Activated T-cell treated with anti-CD3 and anti-CD28 coated beads for 4 hours (primary cell): ENCODE data around the gene SMARCA2.

Source experiments
- DNase-seq: peaks from one replicate; pipeline ENCODE4 v3.0.0-alpha.2; 2020

SMARCA2 gene

DNA sequence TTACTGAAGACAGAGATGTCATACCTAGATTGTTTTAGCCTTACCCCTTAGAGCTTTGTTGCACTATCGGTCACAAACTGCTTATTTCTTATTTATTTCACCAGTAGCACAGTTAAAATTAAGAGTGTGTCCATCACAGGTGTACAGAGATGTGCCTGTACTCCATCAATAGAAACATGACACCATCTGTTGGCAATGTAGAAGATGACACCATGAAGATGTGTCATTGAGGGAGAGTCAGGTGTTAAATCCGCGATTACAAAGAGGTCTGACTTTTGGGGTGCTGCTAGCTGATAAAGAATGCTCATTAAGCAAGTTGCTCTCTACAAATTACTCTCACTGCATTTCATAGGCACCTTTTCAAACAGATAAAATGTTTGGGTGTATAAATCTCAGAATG, 164.4 kb downstream of the SMARCA2 start:
- no peak for DNase-seq

- DNase-seq = no peak
Measured at GRCh38 chr9:2180154-2180553, 165.0 kb downstream of the SMARCA2 start.

DNA sequence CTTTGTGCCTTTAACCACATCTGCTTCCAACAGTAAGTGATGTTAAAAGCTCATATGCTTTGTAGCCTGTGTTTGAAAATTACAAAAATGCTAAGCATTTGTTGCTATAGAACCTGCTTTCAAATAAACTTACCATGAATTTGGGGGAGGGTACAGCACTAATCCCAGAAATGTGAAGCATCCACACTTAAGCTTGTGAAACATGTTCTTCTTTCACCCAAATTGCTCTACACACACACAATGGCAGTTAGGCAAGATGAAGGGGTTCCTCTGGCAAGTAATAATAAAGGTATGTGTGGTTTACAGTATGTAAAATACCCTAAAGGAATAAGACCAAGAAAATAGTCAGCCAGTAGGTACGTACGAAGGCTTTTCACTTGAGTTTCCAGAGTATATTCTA, 165.6 kb downstream of the SMARCA2 start:
- DNase-seq = no peak

DNA sequence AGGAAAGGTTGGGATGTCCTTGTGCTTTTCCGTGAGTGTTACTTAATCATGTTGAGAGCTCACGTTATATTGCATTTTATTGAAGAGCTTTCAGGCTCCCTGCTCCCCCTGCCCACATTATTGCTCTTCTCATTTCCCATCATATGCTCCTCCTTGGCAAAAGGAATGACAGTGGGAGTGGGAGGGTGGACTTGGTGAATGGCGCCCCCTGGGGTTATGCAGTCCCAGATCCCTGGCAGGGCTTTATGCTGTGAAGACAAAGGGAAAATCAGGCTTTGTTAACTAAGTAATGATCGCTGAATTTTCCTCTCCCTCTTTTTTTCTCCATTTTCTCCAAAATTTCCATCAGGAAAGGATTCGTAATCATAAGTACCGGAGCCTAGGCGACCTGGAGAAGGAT, 166.6 kb downstream of the SMARCA2 start:
- no peak for DNase-seq

- DNase-seq = no peak
Measured at GRCh38 chr9:2190939-2191608, 175.9 kb downstream of the SMARCA2 start.

DNA sequence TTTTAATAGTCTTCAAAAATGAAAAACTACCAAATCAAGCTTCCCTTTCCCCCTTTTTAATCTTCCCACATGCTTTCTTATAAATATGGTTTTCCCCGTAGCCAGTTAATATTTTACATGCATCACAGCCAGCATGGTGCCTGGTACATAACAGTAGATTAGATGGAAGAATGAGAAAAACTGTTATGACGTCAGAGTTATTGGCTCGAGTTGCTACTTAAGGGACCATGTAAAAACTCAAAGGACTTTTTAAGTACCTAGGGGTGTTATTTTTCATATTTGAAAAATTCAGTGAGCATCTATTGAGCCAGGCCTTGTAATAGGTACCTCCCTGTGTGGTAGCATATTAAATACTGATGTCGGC, 176.4 kb downstream of the SMARCA2 start:
- no peak for DNase-seq

- DNase-seq = no peak
Measured at GRCh38 chr9:2192356-2192979, 177.3 kb downstream of the SMARCA2 start.

- DNase-seq = no peak
Measured at GRCh38 chr9:2193552-2193951, 178.4 kb downstream of the SMARCA2 start.

- DNase-seq = no peak
Measured at GRCh38 chr9:2195211-2195610, 180.1 kb downstream of the SMARCA2 start.

GRCh38 chr9:2196757-2197156, 181.6 kb downstream of the SMARCA2 start:
- no peak for DNase-seq

GRCh38 chr9:2198956-2199635, 183.9 kb downstream of the SMARCA2 start:
- no peak for DNase-seq

DNA sequence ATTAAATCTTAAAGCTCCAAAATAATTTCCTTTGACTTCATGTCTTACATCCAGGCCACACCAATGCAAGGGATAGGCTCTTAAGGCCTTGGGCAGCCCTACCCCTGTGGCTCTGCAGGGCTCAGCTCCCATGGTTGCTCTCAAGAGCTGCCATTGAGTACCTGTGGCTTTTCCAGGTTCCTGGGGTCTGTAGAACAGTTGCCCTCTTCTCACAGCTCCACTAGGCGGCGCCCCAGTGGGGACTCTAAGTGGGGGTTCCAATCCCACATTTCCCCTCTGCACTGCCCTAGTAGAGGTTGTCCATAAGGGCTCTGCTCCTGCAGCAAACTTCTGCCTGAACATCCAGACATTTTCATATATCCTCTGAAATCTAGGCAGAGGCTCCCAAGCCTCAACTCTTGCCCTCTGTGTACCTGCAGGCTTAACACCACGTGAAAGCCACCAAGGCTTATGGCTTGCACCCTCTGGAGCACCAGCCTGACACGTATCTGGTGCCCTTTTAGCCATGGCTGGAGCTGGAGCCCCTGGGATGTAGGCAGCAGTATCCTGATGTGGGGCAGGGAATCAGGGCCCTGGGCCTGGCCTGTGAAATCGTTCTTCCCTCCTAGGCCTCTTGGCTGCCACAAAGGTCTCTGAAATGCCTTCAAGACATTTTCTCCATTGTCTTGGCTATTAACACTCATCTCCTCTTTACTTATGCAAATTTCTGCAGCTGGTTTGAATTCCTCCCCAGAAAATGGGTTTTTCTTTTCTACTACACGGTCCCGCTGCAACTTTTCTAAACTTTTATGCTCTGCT, 185.1 kb downstream of the SMARCA2 start:
- no peak for DNase-seq

- DNase-seq = no peak
Measured at GRCh38 chr9:2208465-2208864, 193.3 kb downstream of the SMARCA2 start.

DNA sequence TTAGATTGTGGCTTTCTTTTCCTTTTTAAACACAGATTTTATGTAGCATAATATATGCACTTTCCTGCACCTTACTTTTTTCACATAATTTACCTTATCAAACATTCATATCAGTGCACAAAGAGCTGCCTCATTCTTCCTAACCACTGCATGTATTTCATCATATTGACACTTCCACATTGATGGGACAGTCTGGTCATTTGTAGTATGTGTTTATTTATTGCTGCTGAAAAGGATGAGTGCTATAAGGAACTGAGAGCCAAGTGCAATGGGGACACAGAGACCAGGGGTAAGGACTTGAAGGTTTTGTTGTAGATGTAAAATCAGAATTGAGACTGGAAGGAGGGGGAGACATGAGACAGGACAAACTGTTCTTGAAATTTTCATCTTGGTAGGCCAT, 193.8 kb downstream of the SMARCA2 start:
- no peak for DNase-seq

GRCh38 chr9:2209400-2209799, 194.3 kb downstream of the SMARCA2 start:
- no peak for DNase-seq

DNA sequence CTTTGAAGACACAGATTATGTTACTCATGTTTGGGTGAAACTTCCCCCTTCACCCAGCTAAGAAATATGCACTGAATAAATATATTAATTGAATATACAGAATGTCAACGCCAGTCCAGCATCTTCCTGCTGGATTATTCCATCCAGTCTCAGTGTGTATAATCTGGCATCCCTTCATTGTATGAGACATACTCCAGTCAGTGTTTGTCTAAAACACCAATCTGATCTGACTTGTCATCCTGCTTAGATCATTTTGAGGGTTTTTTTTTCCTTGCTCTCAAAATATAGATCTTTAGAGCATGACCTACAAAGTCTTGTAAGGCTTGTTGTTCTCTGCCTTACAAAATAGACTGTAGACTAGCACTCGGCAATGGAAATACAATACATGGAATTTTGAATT, 195.1 kb downstream of the SMARCA2 start:
- no peak for DNase-seq

DNA sequence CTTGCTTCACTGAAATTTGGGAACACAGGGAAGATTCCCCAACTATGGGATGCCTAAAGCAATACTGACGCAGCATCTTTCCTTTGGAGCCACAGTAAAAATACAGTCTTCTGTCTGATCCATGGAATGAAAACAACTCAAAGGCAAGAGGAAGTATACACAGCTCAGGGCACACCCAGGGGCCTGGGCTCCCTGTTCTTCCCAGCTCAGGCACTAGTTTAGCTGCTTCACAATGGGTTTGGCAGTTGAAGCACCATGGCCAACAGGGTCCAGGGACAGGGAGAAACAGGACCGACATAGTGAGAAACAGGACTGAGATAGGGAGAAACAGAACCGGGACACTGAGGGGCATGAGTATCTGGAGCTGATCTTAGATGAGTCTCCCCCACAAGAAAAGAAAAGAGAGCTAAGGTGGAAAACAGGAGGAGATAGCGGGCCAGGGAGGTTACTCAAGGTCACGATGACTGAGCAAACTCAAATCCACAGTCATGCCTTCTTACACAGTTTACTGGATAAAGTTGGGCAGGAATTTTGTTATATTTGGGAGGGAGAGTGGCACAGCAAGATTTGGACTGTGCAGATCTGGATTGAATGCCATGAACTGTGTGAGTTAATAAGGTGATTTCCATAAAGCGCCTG, 198.8 kb downstream of the SMARCA2 start:
- no peak for DNase-seq

- no peak for DNase-seq
Measured at GRCh38 chr9:2214707-2215106, 199.6 kb downstream of the SMARCA2 start.

DNA sequence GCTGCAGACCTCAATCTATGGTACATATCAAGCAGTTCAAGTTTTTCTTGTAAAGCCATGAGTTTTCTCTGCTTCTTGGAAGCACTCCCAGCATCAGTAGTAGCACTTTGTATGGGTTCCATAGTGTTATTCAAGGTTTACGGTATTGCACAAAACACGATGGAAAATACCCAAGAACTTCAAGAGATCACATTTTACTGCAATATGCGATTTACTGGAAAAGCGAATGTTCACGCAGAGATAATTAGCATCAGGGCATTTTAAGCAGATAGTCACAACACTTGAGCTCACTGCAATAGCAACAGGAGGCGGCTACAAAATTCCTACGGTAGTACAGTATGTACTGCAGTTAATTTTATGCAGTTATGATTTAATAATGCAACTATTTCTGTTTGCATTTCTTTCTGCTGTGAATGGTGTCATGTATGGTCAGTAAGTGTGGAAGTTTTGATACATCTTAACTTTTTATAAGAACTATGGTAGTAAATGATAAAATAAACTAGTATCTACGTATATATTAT, 200.8 kb downstream of the SMARCA2 start:
- DNase-seq = no peak

DNA sequence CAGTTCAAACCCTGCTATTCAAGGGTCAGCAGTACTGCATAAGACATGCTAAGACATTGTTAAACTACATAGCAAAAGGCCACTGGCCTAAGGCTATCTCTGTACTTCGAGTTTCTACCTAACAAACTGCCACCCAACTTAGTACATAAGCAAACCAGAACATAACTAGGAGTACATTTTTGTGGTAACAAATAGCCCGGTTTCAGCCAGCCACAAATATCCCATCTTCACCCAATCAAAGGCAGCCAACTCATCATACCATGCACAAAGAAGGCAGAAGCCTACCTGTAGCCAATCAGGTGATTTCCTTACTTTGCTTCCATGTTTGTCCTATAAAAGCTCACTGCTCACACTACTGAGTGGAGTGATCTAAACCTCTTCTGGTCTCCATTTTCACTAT, 201.4 kb downstream of the SMARCA2 start:
- no peak for DNase-seq

GRCh38 chr9:2217540-2217939, 202.4 kb downstream of the SMARCA2 start:
- DNase-seq = no peak

GRCh38 chr9:2220036-2220435, 204.9 kb downstream of the SMARCA2 start:
- no peak for DNase-seq
